ENCODE data around the gene JDP2.

Gene JDP2

DNA sequence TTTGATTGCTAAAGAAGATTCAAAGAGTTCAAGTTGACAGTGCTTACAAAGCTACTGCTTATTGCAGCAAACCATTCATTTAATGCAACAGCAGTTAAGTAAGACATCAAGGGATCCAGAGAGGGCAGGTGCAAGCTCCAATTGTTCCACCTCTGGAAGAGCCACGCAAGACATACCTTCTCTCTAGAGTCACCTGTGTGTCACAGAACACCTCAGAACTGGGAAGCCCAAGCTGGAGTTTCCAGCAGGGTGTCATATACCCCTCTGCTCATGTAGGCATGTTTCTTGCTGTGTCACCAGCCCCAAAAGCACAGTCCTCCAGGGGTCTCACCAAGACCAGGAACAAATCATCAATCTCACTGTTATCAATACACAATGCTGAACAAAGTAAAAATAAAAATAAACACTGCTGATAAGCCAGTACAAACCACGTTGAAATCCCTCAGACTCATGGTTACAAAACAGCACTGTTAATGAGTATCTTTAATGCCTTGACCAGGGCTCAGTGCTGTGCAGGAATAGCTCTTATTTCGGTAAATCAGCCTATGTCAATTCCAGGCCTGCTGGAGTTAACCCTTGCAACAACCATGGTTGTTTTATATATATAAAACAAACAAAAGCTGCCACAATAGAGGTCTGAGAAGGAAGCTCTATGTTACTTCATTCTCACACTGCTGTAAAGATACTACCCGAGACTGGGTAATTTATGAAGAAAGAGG is 57.0 kb downstream of the JDP2 start:
- no peak for DNase-seq (ENCODE audit: low spot score)

DNA sequence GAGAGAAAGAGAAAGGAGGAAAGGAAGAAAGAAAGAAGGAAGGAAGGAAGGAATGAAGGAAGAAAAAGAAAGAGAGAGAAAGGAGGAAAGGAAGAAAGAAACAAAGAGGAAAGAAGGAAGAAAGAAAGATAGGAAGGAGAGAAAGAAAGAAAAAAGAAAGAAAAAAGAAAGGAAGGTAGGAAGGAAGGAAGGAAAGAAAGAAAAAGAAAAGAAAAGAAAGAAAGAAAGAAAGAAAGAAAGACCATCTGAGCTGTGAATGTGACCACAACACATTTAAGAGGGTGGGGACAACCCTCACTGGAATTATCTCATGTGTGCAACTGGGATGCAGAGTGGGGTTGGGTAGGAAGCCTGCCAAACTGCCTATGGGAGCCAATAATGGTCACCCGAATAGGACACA is 58.5 kb downstream of the JDP2 start:
- DNase-seq (ENCODE audit: low spot score), result no peak

DNA sequence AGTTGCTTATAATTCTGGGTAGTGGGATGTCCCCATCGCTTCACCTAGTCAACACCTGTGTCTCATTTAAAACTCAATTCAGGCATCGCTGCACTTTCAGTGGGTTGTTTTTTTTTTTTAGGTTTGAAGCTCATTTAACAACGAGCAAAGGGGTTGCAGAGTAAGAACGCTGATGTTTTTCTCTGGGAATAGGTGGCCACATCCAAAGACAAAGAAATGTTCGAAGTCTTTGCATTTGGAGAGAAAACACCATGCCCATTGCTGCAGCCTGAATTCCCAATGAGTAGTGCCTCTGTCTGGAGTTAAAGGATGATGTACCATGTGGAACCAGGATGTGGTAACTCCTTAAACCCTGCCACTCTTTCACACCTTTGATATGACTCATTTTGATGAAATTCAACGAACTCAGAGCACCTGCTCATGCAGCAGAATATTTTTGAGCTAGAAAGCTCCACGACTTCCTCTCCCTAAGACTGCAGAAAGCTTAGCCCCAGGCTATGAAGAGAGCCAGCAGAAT is 59.4 kb downstream of the JDP2 start:
- DNase-seq (ENCODE audit: low spot score), result peak; percentile 13

DNA sequence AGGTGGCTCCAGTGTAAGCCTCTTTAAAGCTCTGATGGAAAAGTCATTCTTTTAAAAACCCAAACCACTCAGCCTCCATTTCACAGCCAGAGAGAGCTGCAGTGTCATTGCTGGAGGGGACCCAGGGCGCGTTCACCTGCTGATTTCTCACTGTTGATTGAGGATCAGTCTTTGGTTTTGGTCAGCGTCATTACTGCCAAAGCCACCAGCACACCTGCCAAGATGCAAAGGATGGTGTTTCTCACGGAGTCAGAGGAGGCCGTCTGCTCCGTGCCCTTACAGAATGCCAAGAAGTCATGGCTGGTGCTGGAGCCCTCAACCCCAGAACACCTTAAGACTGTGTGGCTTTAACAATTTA is 61.6 kb downstream of the JDP2 start:
- DNase-seq (ENCODE audit: low spot score), result no peak

DNA sequence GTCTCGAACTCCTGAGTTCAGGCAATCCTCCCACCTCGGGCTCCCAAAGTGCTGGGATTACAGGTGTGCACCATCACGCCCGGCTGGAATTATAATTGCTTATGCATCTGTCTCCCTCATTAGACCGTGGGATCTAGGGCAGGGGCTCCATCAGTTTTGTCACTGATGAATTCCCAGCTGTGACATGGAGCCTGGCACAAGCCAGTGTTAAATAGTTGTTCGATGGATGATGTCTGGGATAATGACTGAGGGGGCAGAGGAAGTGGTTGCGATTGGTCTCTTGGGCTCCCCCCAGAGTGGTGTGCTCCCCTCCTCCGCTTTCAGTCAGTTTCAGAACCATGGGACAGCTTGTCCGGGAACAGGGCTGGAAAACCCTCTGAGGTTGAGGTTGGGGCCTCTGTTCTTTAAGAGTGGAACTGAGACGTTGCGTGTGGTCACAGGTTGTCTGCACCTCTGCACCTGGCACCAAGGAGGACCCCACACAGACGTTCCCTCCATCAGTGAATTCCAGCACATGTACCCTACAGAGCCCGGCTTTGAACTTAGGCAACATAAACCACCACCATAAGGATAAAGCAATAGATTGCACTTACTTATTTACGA is 63.7 kb downstream of the JDP2 start:
- no peak for DNase-seq (ENCODE audit: low spot score)

DNA sequence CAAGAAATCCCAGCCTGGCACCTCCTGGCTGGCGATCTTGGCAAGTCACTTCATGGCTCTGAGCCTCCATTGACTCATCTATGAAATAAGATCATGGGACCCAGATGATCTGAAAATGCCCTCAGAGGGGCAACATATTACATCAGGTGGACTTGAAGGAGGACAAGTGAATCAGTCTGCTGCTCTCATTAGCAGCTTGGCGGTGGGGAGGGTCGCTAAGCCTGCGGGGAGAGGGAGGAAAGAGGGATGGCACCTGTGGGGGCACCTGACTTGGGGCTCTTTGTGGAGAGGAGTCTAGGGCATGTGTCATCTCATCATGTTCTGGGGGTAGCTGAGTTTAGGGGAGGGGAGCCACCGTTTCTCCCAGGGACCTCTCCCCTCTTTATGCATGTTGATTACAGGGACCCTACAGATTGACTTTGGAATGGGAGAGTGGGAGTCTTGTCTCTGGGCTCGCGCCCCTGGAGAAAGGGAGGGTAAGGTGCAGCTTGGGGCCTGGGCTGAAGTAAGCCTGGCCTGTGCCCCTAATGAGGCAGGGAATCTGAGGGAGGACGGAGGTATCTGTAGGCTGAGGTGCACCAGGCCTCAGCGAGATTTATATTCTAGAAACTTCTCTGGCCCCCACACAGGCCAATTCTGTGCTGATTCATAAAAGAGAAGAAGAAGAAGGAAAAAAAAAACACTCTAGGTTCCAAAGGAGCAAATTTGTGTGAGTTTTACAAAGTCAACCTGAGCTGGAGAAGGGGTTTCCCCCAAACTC is 65.2 kb downstream of the JDP2 start:
- DNase-seq (ENCODE audit: low spot score), result no peak

DNA sequence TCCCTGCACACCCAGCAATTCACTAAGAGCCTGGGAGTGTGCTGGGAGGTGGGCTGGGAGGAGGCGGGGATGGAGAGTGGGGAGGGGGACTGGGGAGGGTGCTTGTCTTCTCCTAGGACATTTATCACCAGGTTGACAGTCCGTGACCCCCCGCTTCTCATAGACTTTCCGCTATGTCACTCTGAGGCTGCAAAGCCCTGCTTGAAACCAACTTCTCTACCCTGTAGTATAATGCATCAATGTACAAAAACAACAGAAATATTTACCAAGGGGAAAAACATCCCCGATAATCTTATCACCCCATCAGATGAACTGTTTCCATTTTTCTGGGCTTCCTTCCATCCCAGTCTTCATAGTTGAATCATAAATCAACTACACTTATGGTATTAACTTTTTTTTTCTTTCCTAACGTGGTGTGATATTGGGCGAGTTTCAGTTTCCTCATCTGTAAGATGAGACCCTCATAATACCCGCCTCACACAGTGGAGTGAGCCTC is 65.8 kb downstream of the JDP2 start:
- no peak for DNase-seq (ENCODE audit: low spot score)

DNA sequence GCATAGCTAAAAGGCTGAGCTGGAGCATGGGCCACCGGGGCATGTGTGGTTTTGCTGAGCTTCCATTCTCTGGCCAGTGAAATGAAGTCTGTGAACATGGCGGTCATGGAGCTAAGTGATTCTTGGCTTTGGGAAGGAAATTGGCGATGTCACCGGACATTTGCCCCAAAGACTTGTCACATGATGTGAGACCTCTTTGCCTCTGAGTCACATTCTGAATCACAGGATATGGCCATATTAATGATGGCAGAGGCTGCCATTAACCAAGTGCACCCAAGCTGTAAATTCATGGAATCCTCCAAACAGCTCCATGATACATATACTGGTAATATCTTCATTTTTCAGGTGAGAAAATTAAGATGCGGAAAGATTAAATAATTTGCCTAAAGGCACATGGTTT is 67.1 kb downstream of the JDP2 start:
- DNase-seq (ENCODE audit: low spot score), result no peak

DNA sequence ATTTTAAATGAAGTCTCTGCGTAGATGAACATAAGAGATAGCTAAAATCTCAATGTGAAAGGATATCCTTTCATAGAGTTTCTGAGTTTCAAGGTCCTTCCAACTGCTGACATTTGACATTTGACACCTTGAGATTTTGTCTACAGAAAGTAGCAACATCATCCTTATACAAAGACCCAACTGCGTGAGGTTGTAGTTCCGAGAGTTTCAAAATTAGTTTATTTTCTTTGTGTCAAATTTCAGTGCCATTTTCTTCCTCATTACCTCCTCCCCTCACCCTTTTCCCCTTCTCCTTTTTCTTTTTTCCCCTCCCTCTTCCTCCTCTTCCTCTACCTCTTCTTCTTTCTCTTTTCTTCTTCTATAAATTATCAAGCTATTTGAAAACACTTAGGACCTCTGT is 67.6 kb downstream of the JDP2 start:
- no peak for DNase-seq (ENCODE audit: low spot score)

DNA sequence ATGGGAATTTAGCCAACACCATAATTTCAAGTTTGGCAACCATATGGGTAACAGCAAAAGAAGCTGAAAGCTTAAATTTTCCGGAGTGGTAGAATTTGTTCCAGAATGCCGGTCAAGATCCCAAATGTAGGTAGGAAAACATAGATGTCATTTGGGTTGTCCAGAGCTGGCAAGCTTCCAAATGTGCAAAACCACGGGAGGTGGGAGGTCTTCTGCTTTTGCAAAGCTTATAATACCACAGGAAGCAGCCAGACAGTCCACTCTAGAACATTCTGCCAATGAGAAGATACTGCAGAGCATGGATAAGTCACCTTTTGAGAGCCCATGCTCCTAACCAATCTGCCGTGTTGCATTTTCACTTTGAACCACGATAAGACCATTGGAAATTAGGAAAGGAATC is 68.1 kb downstream of the JDP2 start:
- DNase-seq (ENCODE audit: low spot score), result no peak

DNA sequence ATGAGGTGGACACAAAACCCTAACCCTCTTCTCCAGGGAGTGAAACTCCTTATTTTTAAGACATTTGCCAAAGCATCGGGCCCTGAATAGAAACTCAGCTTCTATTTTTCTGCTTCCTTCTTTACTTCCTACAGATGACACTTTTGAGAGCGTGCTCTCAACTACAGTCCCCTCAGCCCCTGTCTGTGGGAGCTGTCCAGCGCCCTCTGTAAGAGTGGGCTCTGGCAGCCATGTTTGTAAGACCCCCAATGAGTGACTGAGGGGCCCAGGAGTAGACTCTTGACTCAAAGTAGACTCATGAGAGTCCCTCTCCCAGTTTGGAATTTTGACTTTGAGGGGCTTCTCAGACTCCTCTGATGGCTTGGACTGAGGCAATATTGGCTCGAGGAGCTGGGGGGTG is 68.9 kb downstream of the JDP2 start:
- DNase-seq (ENCODE audit: low spot score), result no peak

DNA sequence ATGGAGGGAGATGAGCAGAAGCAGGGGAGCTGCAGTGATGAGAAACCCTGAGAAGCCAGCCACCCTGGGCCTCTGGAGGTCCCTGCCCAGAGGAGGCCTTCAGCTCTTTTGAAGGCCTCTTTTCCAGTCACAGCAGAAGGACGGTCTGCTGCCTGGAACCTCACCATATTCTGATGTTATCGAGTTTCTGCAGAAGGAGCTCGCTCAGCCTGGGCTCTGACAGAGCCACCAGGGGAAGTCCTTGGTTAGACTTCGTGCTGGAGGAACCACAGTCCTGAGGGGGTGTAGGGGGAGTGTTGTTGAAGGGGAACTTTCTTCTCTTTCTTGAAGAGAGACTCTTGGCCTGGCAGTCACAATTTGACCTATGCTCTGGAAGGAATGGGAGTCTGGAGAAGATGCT is 69.4 kb downstream of the JDP2 start:
- no peak for DNase-seq (ENCODE audit: low spot score)

DNA sequence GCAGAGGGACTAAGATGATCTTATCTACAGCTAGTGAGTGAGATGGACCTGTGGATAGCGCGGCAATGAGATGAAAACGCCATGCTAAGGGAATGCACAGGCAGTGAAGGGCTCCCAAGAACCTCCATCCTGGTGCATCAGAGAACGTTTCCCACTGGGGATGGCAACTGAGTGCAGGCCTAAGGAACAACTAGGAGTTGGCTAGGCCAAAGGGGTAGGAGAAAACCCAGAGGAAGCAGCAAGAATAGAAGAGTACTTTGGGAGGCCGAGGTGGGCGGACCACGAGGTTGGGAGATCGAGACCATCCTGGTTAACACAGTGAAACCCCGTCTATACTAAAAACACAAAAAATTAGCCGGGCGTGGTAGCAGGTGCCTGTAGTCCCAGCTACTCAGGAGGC is 69.9 kb downstream of the JDP2 start:
- DNase-seq (ENCODE audit: low spot score), result no peak

DNA sequence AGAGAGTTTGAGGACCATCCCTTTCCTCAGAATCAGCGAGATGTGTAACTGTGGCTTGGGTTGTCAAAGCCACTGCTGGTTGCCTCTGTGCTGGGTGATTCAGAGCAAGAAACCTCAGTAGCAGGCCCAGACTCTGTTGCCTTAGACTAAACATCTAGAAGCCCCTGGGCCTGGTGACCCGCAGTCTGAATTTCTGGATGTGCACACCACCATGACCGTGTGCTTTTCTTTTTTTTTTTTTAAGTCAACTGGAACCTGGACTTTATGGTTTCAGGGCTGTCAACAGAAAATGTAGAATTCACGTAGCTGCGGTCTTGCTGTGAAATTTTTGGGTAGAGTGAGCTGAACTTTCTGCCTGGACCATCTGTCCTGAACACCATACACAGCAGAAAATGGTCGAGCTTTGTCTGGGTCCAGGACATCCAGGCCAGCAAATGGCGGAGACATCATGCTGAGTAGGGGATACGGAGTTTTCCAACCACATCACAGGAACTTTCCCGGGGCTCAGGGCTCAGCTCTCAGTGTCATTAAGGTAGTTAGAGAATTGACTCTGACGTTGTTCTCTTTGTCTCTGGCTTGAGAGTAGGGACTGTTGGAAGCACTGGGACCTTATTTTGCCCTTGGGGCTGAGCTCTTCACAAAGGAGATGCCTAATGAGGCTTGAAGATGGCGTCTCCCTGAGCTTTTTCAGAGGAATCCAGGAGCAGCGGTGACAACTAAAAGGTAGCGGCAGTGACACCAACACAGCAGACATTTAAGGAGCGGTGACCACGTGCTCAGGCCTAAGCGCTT is 71.5 kb downstream of the JDP2 start:
- no peak for DNase-seq (ENCODE audit: low spot score)

DNA sequence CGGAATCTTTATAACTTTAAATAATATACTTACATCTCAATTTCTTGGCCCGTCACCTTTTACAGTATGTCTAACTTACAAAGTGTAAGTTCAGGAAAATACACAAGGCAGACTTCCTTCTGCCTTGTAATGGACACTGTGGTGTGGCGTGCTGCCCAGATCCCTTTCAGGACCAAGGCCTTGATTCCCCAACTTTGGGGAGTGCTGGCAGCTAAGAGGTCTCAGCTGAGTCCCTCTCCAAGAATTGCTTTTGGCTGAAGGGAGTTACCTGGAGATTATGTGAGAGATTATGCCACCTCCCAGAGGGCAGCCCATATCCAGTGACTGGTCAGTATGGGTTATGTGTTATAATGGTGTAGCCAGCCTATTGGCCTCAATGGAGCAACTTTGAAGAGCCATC is 73.3 kb downstream of the JDP2 start:
- no peak for DNase-seq (ENCODE audit: low spot score)

DNA sequence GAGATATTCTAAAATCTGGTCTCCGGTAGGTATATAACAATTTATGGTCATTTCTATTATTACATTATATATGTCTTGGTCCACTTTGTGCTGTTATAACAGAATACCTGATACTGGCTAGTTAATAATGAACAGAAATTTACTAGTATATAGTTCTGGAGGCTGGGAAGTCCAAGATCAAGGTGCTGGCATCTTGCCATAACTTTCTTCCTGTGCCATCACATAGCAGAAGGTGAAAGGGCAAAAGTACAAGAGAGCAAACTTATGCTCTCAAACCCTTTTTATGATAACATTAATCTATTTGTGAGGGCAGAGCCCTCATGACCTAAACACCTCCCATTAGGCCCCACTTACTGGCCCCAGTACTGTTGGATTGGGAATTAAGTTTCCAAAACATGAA is 76.6 kb downstream of the JDP2 start:
- DNase-seq (ENCODE audit: low spot score), result no peak

DNA sequence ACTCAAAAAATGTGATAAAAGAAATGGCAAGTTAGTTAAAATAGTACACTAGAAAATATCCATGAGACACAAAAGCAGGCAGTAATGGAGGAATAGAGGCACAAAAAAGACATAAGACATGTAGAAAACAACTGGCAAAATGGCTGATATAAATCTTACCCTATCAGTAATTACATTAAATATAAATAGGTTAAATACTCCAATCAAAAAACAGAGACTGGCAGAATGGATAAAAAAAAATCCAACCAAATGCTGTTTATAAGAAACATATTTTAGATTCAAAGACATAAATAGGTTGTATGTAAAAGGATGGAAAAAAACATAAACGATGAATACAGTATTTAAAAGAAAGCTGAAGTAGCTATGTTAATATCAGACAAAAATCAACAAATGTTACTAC is 79.1 kb downstream of the JDP2 start:
- DNase-seq (ENCODE audit: low spot score), result no peak

DNA sequence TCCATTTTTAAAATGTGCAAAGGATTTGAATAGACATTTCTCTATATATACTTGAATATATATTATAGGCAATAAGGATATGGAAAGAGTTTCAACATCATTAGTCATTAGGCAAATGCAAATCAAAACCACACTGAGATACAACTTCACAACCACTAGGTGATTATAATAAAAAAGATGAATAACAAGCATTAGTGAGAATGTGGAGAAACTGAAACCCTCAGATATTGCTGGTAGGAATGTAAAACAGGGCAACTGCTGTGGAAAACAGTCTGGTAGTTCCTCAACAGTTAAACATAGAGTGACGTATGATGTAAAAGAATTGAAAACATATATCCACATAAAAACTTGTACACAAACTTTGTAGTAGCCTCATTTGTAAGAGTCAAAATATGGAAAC is 82.7 kb downstream of the JDP2 start:
- no peak for DNase-seq (ENCODE audit: low spot score)

DNA sequence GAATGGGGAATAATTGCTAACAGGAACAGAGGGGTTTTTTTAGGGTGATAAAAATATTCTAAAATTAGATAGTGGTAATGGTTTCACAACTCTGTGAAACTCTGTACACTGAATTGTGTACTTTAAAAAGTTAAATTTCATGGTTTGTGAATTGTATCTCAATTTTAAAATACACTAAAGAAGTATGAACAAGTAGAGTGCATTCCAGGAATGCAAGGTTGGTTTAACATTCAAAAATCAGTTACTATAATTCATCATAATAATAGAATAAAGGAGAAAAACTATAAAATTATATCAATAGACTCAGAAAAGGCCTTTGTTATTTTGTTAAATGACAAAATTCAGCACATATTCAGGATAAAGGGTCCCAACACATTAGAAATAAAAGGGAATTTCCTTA is 83.4 kb downstream of the JDP2 start:
- no peak for DNase-seq (ENCODE audit: low spot score)

DNA sequence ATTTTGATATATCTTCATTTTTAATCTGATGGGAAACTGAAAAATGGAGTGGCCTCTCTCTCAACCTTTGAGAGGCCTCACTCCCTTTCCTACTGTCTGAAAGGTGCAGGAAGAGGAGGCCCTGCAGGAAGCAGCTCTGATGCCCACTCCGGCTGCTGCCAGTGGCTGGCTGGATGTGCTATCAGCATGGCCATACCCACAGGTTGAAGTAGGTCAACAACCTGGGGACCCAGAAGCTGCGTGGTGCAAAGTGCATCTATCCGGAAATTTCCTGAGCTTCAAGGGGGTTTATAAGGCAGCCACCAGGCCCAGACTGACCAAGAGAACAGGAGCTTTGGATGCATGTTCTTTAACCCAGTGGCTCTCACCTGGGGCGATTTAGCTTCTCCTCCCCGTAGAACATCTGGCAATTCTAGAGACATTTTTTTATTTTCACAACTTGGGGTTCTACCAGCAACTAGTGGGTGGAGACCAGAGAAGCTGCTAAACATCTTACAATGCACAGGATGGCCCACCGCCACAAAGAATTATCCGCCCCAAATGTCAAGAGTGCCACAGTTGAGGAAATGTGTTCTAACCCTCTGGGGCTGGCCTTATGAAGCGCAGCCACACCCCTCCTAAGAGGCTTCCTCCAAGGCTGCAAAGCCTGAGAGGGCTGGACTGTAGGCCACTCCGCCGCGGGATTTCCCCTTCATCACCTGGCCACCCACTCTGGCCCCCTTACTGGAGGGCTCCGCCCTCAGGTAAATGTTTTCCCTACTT is 86.3 kb downstream of the JDP2 start:
- DNase-seq (ENCODE audit: low spot score), result peak; percentile 33

Measured in CD4-positive, alpha-beta T cell treated with Interleukin-6 at 100 ng/mL for 8 hours (primary cell).